ENCODE data around the gene PNMA3. TPM values are rescaled to one million over a fixed set of nuclear protein-coding genes. Genes with fewer than 3 reads are reported as not detected.
"Not testable (repeated sequence)": the region's sequence is repeated elsewhere in the genome, so short reads cannot be mapped to it uniquely, and the experiment has no call there.

PNMA3 gene
- total RNA-seq, 1 donor from 2014 or later, result 0.69 TPM

DNA sequence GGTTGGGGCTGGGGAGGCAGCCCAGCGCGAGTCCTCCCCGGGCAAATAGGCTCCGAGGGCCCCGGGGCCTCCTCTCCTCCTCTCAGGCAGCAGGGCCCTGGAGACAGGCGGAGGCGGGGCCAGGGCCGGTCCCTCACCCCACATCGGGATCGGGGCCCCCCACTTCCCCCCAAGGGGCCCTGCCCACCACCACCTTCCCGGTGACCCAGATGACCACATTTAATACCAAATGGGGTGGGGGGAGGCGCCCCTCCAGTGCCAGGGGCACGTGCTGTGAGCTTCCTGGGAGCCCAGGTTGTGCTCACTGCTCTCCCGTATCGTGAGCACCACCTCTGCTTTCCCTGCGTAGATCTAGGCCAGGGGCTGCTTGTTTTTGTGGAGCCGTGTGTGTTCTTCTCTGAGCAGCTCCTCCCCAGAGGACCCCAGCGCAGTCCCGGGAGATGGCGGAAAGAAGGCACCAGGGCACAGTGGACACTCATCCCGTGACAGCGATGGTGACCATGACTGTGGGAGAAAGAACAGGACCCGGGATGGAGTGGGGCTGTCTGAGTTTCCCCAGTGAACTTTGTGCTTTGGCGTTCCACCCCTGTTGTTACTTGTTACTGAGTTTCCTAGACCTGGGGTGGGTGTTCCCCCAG, 18.1 kb downstream of the PNMA3 start:
- no peak for DNase-seq

DNA sequence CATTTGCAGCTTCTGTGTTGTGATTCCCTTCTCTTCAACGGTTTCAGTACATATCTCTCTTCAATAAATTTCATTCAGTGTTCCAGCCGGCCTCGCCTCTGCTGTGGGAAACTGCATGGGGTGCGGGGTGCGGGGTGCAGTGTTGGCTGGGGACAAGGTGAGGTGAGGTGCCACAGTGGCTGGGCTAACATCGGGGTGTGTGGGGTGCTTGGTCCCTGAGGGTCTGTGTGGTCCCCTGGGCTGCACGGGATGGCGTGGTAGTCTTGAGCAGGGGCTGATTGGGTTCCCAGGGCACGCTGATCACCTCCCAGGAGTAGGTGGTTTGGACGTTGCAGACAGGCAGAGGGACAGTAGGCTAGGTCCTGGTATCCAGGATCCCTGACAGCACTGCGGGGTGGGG, 18.7 kb downstream of the PNMA3 start:
- no peak for DNase-seq

GRCh38 chrX:153075366-153075765, 19.1 kb downstream of the PNMA3 start:
- DNase-seq, result no peak

GRCh38 chrX:153077437-153078135, 21.3 kb downstream of the PNMA3 start:
- DNase-seq, result not testable (repeated sequence)

- DNase-seq, result not testable (repeated sequence)
Measured at GRCh38 chrX:153083238-153083923, 27.1 kb downstream of the PNMA3 start.

DNA sequence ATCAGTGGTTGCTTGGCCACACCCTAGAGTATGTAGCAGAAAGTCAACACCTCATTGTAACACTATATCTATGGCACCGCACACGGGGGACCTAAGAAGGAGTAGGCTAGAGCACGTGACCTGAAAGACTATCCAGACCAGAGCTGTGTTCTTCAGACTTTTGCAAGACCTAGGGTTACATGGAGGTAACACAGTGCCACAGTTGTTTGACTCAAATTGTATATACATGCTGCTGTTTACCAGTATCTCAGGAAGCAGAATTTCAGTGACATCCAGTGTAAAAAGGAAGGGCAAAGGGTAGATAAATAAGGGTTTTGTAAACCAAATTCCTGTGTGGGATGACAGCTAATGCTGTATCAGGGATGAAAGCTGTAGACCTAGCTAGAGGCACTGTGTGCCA, 46.1 kb downstream of the PNMA3 start:
- DNase-seq, result no peak

DNA sequence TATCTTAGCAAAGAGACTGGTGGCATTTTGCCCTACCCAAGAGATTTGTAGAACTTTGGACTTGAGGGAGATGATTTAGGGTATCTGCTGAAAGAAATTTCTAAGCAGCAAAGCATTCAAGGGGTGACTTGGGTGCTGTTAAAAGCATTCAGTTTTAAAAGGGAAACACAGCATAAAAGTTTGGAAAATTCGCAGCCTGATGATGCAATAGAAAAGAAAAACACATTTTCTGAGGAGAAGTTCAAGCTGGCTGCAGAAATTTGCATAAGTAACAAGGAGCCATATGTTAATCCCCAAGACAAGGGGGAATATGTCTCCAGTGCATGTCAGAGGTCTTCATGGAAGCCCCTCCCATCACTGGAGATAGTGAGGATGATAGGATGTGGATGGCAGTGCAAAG, 48.7 kb downstream of the PNMA3 start:
- DNase-seq, result not testable (repeated sequence)

- not testable (repeated sequence) for DNase-seq
Measured at GRCh38 chrX:153106092-153106801, 50.0 kb downstream of the PNMA3 start.

Small RNA genes lying within 50 kb of the gene (small RNA-seq; reads per million reads assigned to genes)
- not detected for gene AC243428.1 (ENCODE audit: low replicate concordance)

Other genes starting within 250 kb of the PNMA3 start
- 20.1 TPM for gene CETN2, start 225.7 kb upstream of the PNMA3 start, total RNA-seq
- 11.3 TPM for gene NSDHL, start 225.4 kb upstream of the PNMA3 start, total RNA-seq
- gene ZNF185, start 158.4 kb upstream of the PNMA3 start, total RNA-seq, result 17.7 TPM
- not detected for gene PNMA5, start 62.4 kb upstream of the PNMA3 start, total RNA-seq
- gene PNMA6A, start 16.0 kb downstream of the PNMA3 start, total RNA-seq, result 2.8 TPM
- not detected for gene MAGEA1, start 122.8 kb downstream of the PNMA3 start, total RNA-seq

Measured in skin of body (tissue), 3 donors.